GM19035 (cell line): ENCODE measurements around the gene CHST8.

ENCODE experiments used
- ATAC-seq: cut with Tn5 transposase; IDR thresholded peaks from one replicate; pipeline ENCODE4 v1.9.1; 2021; ENCODE audit not compliant: unreplicated experiment

Gene CHST8

GRCh38 chr19:33781415-33781935, 159.7 kb downstream of the CHST8 start:
- no peak for ATAC-seq

DNA sequence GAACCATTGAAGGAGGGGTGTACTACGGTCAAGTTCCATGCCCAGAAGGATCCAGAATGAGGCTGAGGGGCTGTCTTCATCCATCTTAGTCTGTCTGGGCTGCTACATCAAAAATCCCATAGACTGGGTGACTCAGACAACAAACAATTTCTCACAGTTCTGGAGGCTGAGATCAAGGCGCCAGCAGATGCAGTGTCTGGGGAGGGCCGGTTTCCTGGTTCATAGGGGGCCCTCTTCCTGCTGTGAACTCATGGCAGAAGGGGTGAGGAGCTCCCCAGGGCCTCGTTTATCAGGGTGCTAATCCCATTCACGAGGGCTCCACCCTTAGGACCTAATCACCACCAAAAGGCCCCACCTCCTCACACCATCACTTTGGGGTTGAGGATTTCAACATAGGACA, 160.2 kb downstream of the CHST8 start:
- no peak for ATAC-seq

DNA sequence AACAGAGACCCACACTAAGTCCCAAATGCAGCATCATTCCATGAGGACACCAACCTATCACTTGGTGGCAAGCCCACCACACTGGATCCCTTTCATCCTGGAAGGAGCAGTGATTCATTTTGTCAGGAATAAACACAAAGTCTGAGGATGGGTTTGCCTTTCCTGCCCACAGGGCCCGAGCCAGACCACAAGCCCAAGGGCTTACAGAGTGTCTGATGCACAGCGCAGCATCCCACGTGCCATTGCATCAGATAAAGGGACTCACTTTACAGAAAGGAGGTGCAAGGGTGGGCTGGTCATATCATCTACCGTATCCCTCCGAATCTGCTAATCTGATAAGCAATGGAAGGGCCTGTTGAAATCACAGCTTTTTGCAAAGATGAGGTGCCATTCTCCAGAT, 162.7 kb downstream of the CHST8 start:
- no peak for ATAC-seq

- ATAC-seq: no peak
Observed at GRCh38 chr19:33785795-33786194, 164.0 kb downstream of the CHST8 start.

- no peak for ATAC-seq
Observed at GRCh38 chr19:33788676-33789075, 166.9 kb downstream of the CHST8 start.

GRCh38 chr19:33789344-33789743, 167.6 kb downstream of the CHST8 start:
- no peak for ATAC-seq

DNA sequence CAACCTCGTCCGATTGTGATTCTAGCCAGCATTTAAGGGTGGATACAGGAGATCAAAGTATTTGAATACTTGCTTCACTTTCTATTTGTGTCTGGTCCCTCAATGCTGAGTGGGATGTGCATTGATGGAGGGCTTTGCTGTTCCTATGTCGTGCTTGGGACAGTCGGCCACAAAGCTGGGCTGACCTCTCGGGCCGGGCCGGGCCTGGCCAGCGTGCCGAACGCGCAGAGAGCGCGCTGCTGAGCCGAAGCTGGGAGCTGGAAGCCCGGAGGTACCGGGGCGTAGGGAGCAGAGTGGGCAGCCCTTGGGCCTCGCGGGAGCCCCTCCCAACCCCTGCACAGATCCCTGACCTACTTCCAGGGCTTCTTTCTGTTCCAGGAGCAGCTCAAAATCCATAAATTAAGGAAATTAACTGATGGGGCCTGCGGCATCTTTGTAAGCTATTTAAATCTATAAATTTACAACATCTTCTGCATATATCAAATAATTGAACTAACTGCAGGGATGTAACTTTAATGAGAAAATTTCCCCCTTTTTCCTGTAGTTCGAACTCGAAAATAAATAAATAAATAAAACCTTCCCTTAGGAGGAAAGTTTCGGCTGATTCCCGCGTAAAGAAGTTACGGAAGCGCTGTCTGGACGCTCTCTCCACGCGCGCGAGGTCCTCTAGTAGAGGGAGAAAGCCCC, 173.1 kb downstream of the CHST8 start:
- ATAC-seq: no peak

DNA sequence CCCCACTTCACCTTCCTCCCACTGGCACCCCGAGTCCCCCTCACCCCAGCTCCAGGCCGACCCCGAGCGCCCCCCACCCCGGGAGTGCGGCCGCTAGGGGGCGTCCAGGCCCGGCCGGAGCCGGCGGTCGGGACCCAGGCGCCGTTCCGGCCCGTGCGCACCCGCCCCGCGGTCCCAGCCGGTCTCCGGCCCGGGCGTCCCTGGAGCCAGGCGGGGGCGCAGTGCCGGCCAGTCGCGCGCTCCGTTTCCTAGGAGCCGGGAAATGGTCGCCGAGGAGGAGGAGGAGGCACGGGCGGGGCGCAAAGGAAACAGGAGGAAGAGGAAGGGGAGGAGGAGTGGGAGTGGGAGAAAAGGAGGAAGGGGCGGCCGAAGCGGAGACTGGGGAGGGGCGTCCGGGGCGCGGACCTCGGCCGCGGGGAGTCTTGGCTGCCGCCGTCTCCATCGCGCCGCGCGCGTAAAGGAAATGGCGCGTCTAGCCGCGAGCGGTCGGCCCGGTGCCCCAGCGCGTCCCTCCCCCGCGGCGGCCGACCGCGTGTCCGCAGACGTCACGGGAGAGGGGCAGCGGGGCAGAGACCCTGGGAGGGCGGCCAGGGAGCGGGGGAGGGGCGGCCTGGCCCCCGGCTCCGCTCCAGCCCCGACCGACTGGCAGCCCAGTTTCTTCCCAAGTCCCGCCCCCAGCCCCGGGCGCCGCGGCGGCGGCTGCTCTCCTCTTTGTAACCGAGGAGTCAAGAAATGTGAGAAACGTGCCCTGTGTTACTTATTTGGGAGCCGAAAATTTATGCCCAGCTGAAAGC, 173.8 kb downstream of the CHST8 start:
- ATAC-seq: no peak

DNA sequence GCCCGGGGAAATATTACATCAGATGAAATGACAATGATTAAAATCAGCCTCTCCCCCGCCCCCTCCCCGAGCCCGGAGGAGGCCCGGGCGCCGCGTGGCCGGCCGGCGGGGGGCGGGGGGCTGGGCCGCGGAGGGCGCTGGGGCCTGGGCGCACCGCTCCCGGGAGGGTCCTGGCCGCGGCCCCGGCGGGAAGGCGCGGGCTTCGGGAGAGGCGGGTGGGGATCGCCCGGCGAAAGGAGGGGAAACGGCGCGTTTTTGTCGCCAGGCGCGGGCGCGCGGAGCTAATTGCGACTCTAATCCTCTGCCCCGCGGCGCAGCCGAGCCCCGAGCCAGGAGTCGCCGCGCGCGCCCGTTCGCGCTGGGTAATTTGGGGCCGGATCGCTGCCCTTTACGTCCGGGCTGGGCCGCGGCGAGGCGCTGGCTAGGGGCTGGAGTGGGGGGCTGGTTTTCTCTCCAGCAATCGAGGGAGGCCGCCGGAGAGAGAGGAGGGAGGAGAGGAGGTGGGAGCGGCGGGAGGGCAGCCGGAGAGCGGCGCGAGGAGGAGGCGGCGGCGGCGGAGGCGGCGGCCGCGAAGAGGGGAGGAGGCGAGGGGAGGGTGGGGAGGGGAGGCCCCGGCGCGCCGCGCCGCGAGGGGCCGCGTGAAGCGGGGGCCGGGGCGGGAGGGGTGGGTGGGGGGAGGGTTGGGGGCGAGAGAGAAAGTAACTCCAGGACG, 174.6 kb downstream of the CHST8 start, which contains the start of gene KCTD15:
KCTD15 (plus strand) TSS at position 707 of the 712 bp plus-strand sequence. CDS start 3,585 bp downstream, outside the sequence.
- ATAC-seq: no peak

DNA sequence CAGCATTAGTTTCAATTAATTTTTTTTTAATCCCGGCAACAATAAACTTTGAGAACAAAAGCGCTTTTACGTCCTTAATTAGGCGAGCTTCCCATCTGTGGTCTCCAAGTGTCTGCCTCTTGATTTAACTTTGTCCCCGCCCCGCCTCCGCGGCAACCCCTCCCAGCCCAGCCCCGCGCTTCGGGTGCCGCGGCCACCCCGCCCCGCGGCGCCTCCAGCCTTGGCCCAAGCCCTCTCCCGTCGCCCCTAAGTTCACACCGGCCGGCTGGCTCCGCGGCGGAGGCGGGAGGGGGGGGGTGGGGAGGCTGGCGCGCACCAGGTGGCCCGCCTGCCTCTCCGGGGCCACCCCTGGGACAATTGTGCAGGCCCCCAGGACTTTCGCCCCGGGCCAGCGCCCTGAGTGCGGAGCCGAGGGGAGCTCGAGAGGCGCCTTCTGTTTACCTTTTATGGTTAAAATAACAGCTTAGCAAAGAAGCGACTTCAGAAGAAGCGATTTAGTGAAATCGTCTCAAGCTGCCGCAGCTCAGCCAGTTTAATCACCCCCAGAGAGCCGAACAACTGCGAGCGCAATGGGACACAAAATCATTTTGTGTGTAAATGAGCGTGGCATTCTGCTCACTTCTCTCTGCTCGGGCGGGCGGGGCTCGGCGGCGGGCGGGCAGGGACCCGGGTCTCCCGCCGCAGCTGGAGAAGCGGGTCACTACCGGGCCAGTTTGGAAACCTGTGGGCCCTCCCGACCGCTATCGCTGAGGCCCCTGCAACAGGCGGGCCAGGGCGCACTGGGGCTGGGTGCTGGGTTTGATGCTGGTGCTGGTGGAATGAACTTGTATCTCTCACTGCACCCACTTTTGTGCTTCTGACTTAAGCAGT, 176.3 kb downstream of the CHST8 start:
- ATAC-seq: no peak

DNA sequence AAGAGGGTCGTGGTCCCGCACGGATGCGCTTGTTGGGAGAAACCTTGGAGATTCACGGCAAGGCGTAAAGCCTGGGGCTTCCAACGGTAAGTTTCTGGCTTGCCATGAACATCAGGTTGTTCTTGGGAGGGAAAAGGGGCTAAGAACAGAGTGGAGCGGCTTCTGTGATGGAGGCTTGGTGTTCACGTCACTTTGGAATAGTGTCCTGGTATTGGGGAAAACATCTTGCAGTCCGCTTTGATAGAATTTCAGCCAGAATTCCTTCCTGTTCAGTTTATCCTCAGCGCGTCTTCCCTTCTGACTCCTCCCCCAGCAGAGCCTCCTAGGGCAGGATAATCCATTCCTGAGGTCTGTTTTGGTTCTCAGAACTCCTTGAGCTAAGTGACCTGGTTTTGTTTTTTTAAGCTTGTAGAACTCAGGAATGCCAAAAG, 176.9 kb downstream of the CHST8 start:
- no peak for ATAC-seq

DNA sequence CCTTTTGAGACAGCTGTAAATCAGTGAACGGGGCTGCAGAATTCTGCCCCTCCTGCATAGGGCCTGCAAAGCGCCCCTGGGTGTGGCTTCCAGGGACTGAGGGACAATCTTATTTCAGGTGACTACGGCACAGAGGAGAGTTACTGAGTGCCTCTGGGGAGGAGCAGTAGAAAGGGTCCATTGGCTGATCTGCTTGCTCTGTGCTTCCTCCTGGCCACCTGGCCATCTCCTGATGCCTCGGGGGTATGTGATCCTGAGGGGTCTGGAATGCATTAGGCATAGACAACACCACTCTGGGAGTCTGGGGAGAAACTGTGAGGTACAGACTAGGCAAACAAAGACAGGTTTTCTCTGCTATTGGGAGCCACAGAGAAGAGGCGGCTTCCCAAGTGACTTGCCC, 177.7 kb downstream of the CHST8 start:
- no peak for ATAC-seq

DNA sequence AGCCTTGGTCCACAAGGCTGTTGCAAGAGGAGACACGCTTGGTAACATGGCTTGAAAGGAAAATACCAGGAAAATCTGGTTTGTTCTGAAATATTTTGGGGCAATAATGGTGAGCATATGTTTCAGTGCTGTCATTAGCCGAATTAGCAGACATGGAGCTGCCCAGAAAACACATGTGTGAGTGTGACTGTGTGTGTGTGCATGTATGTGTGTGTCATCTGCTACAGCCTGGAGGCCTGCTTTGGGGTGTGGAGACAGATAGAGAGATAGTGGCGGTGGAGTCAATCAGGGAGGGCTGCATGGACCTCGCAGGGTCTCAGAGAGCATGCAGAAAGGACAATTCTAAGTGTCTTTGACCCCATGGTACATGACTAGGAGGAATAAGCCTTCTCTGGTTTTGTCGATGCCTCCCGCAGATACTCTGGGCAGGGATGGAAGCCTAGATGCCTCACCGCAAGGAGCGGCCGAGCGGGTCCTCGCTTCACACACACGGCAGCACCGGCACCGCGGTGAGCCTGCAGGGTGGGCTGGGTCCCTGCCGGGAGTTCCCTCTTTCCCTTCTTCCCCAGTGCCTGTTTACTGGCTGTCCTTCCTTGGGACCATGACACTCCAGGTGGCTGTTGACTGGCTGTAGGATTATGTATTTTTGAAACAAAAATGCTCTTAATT, 178.4 kb downstream of the CHST8 start:
- ATAC-seq: no peak

GRCh38 chr19:33801411-33801810, 179.7 kb downstream of the CHST8 start:
- ATAC-seq: no peak

DNA sequence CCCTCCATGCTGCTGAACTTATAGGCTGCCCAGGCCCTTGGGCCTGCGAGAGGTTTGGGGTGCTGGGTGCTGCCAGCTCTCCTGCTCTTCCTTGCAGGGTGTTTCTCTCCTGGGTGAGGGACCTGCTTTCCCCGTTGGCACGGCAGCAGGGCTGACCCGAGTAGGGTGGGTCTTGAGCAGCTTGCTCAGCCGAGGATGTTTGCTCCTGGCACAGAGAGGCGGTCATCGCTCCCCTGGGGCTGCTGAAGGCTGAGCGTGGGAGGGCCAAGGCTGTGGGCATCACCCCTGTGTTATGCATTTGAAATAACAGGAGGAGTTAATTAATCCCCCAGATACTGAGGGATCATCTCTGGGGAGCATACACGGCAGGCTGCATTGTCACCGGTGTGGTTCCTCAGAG, 180.2 kb downstream of the CHST8 start:
- no peak for ATAC-seq

DNA sequence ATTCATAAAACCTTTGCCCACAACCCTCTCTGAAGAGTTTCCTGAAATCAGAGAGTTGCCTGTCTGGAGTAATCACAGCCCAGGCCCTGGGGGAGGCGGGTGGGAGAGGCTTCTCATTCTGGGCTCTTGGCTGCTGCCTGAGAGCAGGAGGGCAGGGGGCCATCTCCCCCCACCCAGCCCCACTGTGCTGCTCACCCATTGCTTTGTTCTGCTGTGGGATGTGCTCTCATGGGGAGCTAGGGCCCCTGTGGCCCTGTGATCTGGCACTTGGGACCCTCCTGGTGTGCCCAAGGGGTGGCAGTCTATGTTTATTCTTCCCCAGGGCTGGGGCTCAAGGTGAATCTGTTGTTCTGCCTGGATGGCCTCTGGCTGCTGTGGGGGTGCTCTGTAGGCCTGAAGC, 181.0 kb downstream of the CHST8 start:
- ATAC-seq: no peak

DNA sequence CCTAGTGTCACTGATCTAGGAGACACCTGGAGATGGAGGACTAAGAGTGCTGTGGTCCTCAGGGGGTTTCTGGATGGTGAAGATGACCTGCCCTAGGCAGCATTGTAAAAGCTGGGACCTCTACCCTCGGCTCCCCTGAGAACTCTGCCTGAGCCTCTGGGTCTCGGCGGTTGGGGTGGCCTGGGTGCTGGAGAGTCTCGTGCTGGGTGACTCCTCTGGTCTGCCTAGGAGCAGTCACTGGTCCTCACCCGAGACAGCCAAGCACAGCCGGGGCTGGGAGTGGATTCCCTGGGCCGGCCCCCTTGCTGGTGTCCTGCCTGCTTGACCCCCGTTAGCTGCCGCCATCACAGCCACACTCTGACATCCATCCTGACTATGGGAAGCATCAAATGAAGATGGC, 181.6 kb downstream of the CHST8 start:
- ATAC-seq: no peak

GRCh38 chr19:33804021-33804799, 182.5 kb downstream of the CHST8 start:
- no peak for ATAC-seq

- ATAC-seq: no peak
Observed at GRCh38 chr19:33805313-33805712, 183.6 kb downstream of the CHST8 start.
